GM18499 (cell line): ENCODE measurements around the gene CACNA2D1.

ENCODE experiments used
- ATAC-seq: cut with Tn5 transposase; IDR thresholded peaks from one replicate; pipeline ENCODE4 v1.9.1; 2021; ENCODE audit warnings: moderate number of reproducible peaks; ENCODE audit not compliant: insufficient read depth, unreplicated experiment

The CACNA2D1 gene

GRCh38 chr7:82293467-82293866 lies 150.1 kb downstream of the CACNA2D1 start:
- no peak for ATAC-seq

GRCh38 chr7:82291931-82292330 lies 151.6 kb downstream of the CACNA2D1 start:
- ATAC-seq, result no peak

GRCh38 chr7:82289889-82290288 lies 153.7 kb downstream of the CACNA2D1 start:
- no peak for ATAC-seq

GRCh38 chr7:82289152-82289535 lies 154.4 kb downstream of the CACNA2D1 start:
- no peak for ATAC-seq

- ATAC-seq, result no peak
Observed at GRCh38 chr7:82286798-82287140, 156.8 kb downstream of the CACNA2D1 start.

- ATAC-seq, result no peak
Observed at GRCh38 chr7:82286096-82286797, 157.3 kb downstream of the CACNA2D1 start.

GRCh38 chr7:82284936-82285519 lies 158.5 kb downstream of the CACNA2D1 start:
- ATAC-seq, result no peak

GRCh38 chr7:82275342-82275741 lies 168.2 kb downstream of the CACNA2D1 start:
- no peak for ATAC-seq

GRCh38 chr7:82274681-82275080 lies 168.9 kb downstream of the CACNA2D1 start:
- no peak for ATAC-seq

- ATAC-seq, result no peak
Observed at GRCh38 chr7:82273886-82274285, 169.7 kb downstream of the CACNA2D1 start.

- no peak for ATAC-seq
Observed at GRCh38 chr7:82270870-82271269, 172.7 kb downstream of the CACNA2D1 start.

GRCh38 chr7:82268632-82269031 lies 174.9 kb downstream of the CACNA2D1 start:
- no peak for ATAC-seq

- ATAC-seq, result no peak
Observed at GRCh38 chr7:82266081-82266480, 177.5 kb downstream of the CACNA2D1 start.

GRCh38 chr7:82264783-82265305 lies 178.7 kb downstream of the CACNA2D1 start:
- no peak for ATAC-seq

- no peak for ATAC-seq
Observed at GRCh38 chr7:82263920-82264782, 179.4 kb downstream of the CACNA2D1 start.

GRCh38 chr7:82258181-82258580 lies 185.4 kb downstream of the CACNA2D1 start:
- ATAC-seq, result no peak

GRCh38 chr7:82257118-82257695 lies 186.4 kb downstream of the CACNA2D1 start:
- ATAC-seq, result no peak

GRCh38 chr7:82255706-82256105 lies 187.9 kb downstream of the CACNA2D1 start:
- no peak for ATAC-seq

GRCh38 chr7:82250598-82250997 lies 193.0 kb downstream of the CACNA2D1 start:
- no peak for ATAC-seq

- no peak for ATAC-seq
Observed at GRCh38 chr7:82249979-82250378, 193.6 kb downstream of the CACNA2D1 start.
